Cerebellar cortex (tissue), 1 donor: ENCODE data around the gene UQCRH.

Experiments used
- DNase-seq: peaks from one replicate; pipeline ENCODE4 v3.0.0-alpha.2; 2015; ENCODE audit warnings: low spot score

UQCRH gene

GRCh38 chr1:46303038-46303871, at the start of gene UQCRH, which contains the start of gene LRRC41:
Gene UQCRH (plus strand): TSS chr1:46303698. CDS start chr1:46303767, 69 bp downstream.
Gene LRRC41 (minus strand): TSS chr1:46303616. CDS start chr1:46303322, 294 bp downstream.
- peak; percentile 99 for DNase-seq

GRCh38 chr1:46254668-46255067, 48.8 kb upstream of the UQCRH start:
- no peak for DNase-seq

DNA sequence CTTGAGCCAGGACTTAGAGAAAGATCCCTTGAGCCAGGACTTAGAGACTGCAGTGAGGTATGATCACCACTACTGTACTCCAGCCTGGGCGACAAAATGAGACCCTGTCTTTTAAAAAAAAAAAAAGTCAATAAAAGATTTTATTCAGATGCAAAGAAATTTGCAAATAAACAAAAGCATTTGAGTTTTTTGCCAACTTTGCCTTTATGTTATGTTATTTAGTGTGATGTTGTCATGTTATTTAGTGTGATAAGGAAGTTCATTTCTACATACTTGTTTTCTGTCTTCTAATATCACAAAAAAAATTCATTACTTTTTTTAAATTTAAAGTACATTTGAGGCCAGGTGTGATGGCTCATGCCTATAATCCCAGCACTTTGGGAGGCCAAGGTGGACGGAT, 47.0 kb upstream of the UQCRH start:
- no peak for DNase-seq

GRCh38 chr1:46262508-46262907, 41.0 kb upstream of the UQCRH start:
- DNase-seq: no peak

- no peak for DNase-seq
Measured at GRCh38 chr1:46263146-46263545, 40.4 kb upstream of the UQCRH start.

DNA sequence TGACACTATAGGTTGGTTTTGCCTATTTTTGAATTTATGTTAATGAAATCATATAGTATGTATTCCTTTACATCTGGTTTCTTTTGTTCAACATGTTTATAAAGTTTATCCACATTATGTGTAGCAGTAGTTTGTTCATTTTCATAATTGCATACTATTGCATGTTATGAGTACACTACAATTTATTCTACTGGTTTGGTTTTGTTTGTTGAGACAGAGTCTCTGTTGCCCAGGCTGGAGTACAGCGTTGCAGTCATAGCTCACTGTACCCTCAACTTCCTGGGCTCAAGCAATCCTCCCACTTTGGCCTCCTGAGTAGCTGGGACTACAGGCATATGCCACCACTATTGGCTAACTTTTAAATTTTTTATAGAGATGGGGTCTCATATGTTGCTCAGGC, 34.9 kb upstream of the UQCRH start:
- DNase-seq: no peak

GRCh38 chr1:46274225-46275029, 29.1 kb upstream of the UQCRH start:
- no peak for DNase-seq

DNA sequence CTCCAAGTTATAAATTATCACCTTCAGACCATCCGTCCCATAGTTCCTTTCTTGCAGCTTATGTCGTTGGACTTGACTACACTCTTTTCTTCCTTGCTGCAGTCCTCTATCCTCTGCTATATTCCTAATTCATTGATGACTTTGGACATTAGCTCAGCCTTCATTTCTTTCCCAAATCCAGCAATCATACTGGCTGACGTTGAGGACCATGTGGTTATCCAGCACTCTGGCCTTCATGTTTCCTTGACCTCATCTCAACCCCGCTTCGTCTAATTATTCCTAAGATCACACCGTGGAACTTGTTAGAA, 28.5 kb upstream of the UQCRH start:
- no peak for DNase-seq

GRCh38 chr1:46277658-46278373, 25.7 kb upstream of the UQCRH start:
- no peak for DNase-seq

DNA sequence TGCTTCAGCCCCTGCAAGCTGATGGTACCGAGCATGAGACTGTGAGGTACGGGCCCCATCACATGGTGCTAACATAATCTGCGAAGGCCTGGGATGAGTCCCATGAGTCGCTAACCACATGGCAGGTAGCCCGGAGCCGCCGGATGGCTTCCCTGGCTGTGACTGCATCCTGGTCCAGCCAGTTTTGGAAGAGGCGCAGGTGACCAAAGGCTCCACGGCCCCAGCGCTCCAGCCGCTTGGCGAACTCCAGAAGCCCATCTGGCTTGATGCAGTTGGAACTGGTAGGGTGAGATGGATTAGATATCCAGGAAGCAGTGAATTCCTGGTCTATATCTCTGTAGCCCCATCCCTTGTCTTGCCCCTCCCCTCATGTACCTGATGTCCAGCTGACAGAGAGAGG, 24.7 kb upstream of the UQCRH start:
- DNase-seq: peak; percentile 81

DNA sequence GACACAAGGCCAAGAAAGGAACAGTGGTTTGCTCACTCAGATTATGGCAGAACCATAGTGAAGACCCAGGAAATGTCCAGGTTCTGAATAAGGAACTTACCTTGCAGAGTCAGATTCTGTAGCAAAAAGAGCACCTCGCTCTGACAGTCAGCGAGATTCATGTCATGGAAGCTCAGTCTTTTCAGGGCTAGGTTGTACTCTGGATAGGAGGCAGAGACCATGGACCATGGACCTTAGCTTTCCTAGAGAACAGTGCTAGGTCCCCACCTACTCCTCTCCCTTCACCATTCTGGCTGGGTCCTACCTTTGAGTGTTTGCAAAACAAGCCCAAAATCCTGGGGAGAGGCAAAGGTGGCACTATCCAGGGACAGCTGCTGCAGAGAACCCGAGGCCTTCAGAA, 23.4 kb upstream of the UQCRH start:
- no peak for DNase-seq

GRCh38 chr1:46281021-46281420, 22.5 kb upstream of the UQCRH start:
- no peak for DNase-seq

DNA sequence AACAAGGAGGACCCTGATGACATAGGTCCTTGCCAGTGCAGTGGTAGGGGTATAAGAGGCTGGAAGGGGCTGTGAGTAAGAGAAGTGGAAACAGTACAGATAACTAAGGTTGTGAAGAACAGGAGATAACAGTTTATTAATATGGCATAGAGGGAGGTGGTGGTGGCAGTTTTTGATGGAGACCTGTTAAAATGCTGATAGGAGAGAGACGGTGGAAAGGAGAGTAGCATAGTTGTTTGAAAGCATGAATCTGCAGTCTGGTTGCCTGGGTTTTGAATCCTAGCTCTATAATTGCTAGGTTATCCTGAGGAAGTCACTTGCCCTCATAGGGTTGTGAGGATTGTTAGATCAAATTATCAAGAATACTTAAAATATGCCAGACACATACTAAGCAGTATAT, 19.4 kb upstream of the UQCRH start:
- no peak for DNase-seq

DNA sequence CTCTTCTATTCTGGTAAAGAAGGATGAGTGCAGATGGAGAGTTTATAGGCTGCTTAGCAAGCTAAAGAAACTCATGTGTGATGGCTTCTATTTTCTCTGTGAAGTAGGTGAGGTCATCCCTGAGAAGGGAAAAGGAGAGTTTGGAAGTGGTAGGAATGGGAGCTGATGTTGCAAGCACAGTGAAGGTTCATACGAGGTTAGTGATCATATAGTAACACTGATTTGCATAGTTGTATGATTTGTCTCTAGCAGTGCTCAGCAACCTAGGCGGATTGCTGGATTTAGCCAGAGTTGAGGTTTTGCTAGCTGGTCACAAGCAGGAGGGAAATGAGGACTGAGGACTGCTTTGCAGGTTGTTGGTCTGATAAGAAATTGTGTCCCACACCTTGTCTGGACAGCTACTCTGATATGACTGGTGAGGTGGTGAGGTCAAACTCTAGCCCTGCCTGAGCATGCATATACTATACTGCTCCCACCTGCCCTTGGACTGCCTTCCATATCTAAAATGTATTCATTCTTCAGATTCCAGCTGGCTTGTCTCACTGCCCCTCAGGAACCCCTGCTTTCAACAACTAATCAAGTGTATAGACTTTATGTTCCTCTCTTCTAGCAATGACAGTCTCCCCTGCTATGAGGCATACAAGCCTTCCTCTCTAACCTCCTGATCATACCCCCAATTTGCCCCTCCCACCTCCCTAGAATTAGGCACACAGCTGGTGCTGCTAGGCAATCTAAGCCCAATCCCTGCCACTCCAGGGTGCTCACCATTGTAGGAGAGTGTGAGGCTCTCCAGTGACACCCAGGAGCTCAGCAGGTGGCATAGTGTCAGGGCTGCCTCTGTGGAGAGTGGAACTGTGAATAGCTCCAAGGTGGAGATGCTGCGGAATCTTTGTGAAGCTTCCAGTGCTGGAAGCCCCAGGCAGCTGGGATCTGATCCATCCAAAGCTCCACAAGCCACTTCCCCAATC, 18.6 kb upstream of the UQCRH start:
- no peak for DNase-seq

GRCh38 chr1:46285730-46286477, 17.6 kb upstream of the UQCRH start:
- no peak for DNase-seq

DNA sequence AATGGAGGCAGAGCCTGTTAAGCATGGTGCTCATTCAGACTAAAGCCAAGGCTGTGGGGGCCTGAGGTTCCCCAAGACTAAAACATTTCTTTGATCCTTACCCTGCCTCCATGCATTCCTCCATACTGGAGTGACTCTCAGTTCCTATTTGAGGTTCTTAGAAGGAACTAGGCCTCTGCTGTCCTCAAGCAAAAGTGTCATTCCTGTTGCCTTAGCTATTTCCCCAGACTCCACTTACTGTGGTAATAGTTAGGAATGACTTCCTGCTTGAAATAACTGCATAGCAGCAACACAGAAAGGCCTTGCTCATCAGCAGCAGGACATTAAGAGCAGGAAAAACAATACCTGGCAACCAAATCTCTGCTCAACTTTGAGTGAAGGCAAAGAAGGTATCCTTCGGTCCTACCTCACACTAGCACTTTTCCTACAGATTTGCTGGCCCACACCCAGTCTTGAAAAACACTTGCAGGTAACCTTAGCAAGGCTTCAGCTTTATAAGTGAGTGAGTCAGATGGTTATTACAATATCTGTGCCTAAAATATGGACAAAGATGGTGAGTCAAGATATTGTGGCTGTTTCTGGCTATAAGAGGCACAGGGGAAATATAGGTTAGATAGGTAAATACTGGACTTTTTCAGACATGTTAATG, 14.9 kb upstream of the UQCRH start:
- DNase-seq: no peak

DNA sequence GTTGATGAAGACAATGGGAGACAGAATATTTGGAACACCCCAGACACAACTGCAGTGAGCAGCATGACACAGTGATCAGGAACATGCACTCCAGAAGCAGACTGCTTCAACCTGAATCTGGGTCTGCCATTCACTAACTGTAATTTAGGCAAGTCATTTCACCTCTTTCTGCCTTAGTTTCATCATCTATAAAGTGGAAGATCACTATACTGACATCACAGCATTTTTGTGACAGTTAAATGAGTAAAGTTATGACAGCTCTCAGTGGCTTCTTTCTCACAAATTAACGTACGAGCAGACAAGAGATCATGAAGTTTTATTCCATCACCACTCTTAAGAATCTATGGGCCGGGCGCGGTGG, 14.4 kb upstream of the UQCRH start:
- DNase-seq: no peak

GRCh38 chr1:46289976-46290375, 13.5 kb upstream of the UQCRH start:
- peak; percentile 29 for DNase-seq

GRCh38 chr1:46295306-46295705, 8.2 kb upstream of the UQCRH start:
- no peak for DNase-seq

- DNase-seq: no peak
Measured at GRCh38 chr1:46298387-46298786, 5.1 kb upstream of the UQCRH start.
